SK-N-MC (cell line): ENCODE data around the gene APBA1.

Source experiments
- EZH2 ChIP-seq: fragments of 200-600 bp; sonication (generic); IDR thresholded peaks from one replicate; pipeline ENCODE4 v1.6.1; 2017; ENCODE audit warnings: antibody characterized with exemption
- FOXP2 ChIP-seq: optimal IDR thresholded peaks from 2 replicates; pipeline ENCODE3; 2011; ENCODE audit warnings: mild to moderate bottlenecking, moderate library complexity; ENCODE audit not compliant: insufficient read depth; ENCODE audit errors: extremely low read length, control extremely low read depth
- POLR2AphosphoS5 ChIP-seq: IDR thresholded peaks from 2 replicates; pipeline ENCODE4 v1.6.1; 2012; ENCODE audit warnings: mild to moderate bottlenecking, low read depth, low read length, borderline replicate concordance

DNA sequence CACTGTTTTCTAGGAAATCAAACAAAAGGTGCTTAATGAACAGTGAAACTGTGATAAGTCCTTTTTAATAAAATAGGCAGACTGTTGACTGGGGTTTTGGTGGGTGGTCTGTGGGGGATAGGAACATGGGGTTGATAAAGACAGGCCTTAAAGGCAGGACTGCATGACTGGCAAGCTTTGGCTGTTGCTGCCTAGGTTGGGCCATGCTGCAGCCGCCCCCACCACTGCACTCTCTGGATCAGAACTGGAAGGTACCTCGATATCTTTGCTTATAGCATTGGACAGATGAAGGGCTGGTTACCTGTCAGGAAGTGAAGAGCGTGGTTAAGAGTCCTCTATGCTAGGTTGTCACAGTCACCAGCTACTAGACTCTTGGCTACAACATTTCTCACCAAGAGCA, 24.4 kb downstream of the APBA1 start:
- TF ChIP-seq EZH2 (no peak), POLR2AphosphoS5 (no peak), FOXP2 (no peak)
